NCI-H1105 treated with DMSO at 0.1 percent for 48 hours (cell line): ENCODE results near the gene MORC4.
A peak's percentile ranks its signal among the peaks of the same experiment; 100 is the strongest.

Experiments
- DNase-seq: peaks from one replicate; lab custom pipeline; 2025; lab: John Stamatoyannopoulos, UW

Gene MORC4

GRCh38 chrX:106952538-106952937 is 47.5 kb downstream of the MORC4 start:
- DNase-seq, result no peak

- no peak for DNase-seq
Observed at GRCh38 chrX:106952089-106952488, 47.9 kb downstream of the MORC4 start.

DNA sequence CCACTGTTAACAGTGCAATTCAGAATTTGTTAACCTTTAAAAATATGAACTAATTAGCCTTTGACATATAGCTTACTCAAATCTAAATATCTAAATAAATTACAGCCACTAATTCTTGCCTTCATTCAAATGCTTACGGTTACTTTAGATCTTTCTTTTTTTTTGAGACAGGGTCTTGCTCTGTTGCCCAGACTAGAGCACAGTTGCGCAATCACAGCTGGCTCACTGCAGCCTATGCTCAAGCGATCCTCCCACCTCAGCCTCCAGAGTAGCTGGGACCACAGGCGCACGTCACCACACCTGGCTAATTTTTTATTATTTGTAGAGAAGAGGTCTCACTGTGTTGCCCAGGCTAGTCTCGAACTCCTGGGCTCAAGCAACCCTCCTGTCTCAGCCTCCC is 48.8 kb downstream of the MORC4 start:
- no peak for DNase-seq

- no peak for DNase-seq
Observed at GRCh38 chrX:106950381-106950780, 49.6 kb downstream of the MORC4 start.

DNA sequence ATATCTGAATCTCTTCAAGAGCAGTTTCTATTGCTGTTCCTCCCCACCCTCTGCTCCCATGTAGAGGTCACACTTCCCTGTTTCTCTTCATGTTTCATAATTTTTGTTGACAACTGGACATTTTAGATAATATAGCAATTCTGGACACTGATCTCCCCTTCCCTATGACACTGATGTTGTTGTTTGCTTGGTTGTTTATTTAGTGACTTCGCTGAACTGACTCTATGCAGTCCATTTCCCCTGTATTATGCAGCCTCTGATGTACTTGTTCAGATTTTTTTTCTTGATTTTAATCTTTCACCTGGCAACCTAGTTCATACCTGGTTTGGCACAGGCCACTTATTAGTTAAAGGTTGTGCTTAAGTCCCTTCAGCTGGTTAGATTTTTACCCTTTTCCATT is 50.6 kb downstream of the MORC4 start:
- no peak for DNase-seq

- DNase-seq, result no peak
Observed at GRCh38 chrX:106948641-106949040, 51.4 kb downstream of the MORC4 start.

DNA sequence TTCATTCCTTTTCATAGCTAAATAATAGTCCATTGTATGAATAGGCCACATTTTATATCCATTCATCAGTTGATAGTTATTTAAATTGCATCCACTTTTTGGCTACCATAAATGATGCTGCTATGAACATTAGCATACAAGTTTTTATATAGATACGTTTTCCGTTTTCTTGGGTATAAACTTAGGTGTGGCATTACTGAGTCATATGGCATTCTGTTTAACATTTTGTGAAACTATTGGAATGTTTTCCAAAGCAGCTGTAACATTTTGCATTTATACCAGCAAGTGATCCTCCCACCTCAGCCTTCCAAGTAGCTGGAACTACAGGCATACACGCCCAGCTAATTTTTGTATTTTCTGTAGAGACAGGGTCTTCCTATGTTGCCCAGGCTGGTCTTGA is 53.5 kb downstream of the MORC4 start:
- DNase-seq, result no peak

DNA sequence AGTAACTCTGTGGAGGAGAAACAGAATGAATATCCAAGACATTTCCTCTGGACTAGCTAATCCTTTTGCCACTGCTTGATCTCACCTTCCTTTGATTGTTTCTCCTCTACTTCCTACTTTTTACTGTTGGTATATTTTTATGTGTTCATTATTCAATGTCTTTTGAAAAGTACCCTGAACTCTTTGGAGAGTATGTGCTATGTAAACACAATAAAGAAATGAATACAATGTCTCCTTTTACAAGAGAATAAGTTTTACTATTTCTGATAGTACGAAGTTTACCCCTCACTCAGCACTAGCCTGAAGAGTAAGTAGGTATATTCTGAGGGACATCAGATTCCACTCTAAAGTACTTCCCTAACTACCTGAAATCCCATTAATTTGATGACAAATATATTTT is 59.9 kb downstream of the MORC4 start:
- DNase-seq, result no peak

DNA sequence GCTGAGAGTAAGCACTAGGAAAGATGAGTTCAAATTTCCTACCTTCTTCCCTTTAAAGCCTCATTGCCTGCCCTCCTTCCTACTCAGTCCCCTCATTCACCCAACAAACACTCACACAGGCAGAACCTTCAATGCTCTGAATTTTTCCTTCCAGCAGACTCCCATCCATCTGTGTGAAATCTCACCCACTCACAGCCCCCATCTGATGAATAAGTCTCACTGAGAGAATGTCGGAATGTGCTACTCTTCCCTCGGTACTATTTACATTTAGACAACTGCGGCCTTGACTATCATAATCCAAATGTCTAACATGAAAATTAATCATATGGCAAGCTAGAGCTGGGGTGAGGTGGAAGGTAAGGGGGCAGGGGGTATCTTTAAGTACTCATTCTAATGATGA is 60.4 kb downstream of the MORC4 start:
- DNase-seq, result no peak

GRCh38 chrX:106936246-106936645 is 63.8 kb downstream of the MORC4 start:
- DNase-seq, result no peak

GRCh38 chrX:106935175-106935574 is 64.8 kb downstream of the MORC4 start:
- DNase-seq, result no peak

DNA sequence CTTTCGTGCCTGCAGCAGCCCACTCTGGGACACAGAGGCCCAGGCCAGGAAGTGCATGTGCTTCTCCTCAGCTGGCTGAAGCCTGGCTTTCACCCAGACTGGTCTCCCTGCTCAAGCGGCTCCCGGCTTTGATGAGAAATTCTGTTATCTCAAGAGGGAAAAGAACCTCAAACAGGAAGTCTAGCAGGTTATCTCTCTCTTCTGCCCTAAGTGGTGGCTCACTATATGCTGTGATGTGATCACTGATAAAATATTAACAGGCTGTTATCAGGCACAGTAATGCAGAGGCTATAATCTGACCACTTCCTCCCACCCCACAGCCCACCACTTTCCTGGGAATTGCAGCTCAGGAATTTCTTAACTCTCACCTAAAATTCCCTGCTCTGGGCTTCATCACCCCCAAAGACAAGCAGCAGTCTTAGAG is 66.5 kb downstream of the MORC4 start:
- no peak for DNase-seq

GRCh38 chrX:106932960-106933537 is 67.0 kb downstream of the MORC4 start:
- no peak for DNase-seq

- DNase-seq, result no peak
Observed at GRCh38 chrX:106932492-106932923, 67.5 kb downstream of the MORC4 start.

DNA sequence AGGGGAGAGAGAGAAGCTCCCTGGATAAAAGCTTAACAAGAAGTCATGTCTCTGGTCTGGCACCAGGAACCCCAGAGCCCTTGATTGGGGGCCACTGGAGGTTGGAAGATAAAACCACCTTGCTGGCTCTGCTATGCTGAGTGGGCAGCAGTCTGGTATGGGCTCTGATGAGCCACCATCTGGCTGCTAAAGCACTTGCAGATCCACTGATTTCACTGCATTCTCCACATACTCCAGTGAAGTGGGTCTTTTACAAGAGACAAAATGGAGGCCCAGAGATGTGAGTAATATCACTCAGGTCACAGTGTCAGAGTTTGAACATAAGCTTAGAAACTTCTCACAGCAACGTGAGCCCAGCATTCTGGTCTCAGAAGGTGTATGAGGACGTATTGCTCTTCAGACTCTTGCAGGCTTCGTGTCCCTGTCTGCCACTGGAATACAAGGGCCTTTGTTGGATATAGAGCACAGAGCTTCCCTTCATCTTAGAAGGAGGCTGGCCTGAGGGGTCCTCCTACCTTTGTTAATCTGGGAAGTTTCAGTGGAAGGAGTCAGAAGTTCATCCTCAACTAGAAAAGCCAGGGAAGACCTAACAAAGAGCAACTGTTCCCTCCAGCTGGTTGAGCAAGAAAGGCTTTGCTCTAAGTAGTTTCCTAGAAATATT is 68.1 kb downstream of the MORC4 start:
- DNase-seq, result no peak

DNA sequence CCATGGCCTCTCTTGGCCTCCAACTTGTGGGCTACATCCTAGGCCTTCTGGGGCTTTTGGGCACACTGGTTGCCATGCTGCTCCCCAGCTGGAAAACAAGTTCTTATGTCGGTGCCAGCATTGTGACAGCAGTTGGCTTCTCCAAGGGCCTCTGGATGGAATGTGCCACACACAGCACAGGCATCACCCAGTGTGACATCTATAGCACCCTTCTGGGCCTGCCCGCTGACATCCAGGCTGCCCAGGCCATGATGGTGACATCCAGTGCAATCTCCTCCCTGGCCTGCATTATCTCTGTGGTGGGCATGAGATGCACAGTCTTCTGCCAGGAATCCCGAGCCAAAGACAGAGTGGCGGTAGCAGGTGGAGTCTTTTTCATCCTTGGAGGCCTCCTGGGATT is 71.8 kb downstream of the MORC4 start:
- no peak for DNase-seq

GRCh38 chrX:106927700-106928099 is 72.3 kb downstream of the MORC4 start:
- DNase-seq, result no peak

DNA sequence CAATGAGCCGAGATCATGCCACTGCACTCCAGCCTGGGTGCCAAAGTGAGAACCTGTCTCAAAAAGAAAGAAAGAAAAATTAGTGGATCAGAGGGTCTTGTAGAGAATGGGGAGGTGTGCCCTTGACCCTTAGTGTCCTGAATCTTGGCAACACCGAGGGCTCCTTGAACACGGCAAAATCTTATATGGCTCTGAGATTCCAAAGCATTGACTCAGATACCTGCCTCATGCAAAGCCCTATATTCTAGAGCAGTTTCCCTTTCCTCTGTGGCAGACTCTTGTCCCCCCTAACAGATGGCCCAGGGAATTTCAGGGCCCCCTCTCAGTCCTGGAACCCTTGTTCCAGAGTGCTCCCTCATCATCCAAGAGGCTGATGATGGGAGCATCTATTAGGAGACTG is 73.0 kb downstream of the MORC4 start:
- no peak for DNase-seq

- no peak for DNase-seq
Observed at GRCh38 chrX:106921637-106922036, 78.4 kb downstream of the MORC4 start.

DNA sequence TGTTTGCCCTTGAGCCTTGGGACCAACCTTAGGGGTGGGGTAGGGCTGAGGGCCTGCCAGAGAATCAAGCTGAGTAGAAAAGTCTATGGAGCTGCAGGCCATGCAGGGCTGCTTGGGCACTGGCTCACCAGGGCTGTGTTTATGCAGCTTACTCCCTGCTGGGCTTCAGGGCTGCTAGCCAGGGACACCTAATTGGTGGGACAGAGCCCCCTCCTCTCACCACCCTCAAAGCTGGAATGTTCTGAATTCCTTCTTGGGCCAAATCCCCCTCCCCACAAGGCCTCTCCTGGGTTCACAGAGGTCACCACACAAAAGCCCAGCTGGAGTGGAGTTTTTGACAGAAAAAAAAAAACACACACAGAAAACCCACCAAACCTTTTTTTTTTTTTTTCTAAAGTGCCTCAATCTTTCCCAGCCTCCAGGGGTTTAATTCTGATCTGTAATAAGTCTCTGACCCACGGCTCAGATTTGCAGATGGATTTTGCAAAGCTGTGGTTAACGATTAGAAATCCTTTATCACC is 80.0 kb downstream of the MORC4 start, which contains the start of gene CLDN2:
TSS of gene CLDN2 (plus strand) at position 471 of the 521 bp plus-strand sequence. CDS start 7,827 bp downstream, outside the sequence.
- no peak for DNase-seq

GRCh38 chrX:106917830-106918500 is 82.0 kb downstream of the MORC4 start:
- DNase-seq, result peak; percentile 15

DNA sequence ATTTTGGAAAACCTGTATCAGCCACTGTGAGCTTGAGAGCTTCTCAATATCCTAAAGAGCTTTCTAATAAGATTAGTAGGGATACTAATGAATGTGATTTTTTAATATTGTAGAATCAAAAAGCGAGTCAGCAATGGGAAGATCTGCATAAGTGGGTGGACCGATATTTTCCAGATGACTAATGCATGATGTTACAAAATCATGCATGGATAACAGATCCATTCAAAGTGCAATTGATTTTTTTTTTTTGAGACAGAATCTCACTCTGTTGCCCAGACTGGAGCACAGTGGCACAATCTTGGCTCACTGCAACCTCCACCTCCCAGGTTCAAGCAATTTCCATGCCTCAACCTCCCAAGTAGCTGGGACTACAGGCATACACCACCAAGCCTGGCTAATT is 87.1 kb downstream of the MORC4 start:
- DNase-seq, result no peak

DNA sequence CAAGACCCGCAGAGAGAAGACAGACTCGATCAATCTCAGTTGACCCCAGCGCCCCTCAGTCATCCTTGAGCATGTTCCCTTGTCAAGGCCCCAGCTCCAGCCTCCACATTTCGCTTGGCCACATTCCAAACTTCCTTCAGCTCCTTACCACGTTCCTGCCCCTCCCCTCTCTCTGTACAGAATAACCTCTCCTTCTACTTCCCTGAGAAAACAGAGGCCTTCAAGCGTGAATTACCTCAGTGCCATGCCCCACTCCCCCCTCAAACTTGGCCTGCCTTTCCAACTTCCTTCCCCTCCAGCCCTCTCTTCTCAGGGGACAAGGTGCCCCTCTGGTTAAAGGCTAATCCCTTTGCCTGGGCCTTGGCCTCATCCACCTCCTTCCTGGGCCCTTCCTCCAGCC is 93.7 kb downstream of the MORC4 start:
- no peak for DNase-seq
